Endothelial cell of umbilical vein (primary cell): ENCODE data around the gene CDCA5. TPM values are rescaled to one million over a fixed set of nuclear protein-coding genes. Genes with fewer than 3 reads are reported as not detected.

Experiments
- BruUV-seq: library from RNA; stranded (reverse); fragments of 400-500 nt; replicated peaks from 2 replicates; lab custom pipeline; 2021; lab: Mats Ljungman, UMichigan
- CTCF ChIA-PET: fragments of 300-600, 350-600 bp; sonication (Branson Sonifier 250); formaldehyde crosslinking; loops from one replicate; lab custom pipeline; 2021; ENCODE audit warnings: antibody characterized with exemption, inconsistent platforms; lab: Charles Lee
- POLR2A ChIA-PET: fragments of 300-600, 350-600 bp; sonication (Branson Sonifier 250); formaldehyde crosslinking; loops from one replicate; lab custom pipeline; 2021; ENCODE audit warnings: antibody characterized with exemption, inconsistent platforms; lab: Charles Lee
- DNase-seq: peaks from one replicate; pipeline ENCODE4 v3.0.0-alpha.2; 2011; ENCODE audit warnings: low read depth, low spot score
- FAIRE-seq: peaks from 2 replicates; lab custom pipeline; 2011; peaks lifted over from hg19 to GRCh38; lab: Jason Lieb, UNC
- H2AFZ ChIP-seq: 2 replicates; pipeline ENCODE4 v1.6.0; 2012; ENCODE audit warnings: low read depth, low read length, control low read depth, inconsistent platforms
- H3K27ac ChIP-seq: 2 replicates; pipeline ENCODE4 v1.5.1; 2011; ENCODE audit warnings: low read depth, mild to moderate bottlenecking, control low read depth, low read length, moderate library complexity; ENCODE audit not compliant: insufficient read depth
- H3K27me3 ChIP-seq, 2 experiments: 2 replicates each; pipeline versions ENCODE4 v1.6.0 to v1.6.1; 2011; ENCODE audit warnings: low read length in 2 of 2, mixed read lengths in 1 of 2; ENCODE audit not compliant: control insufficient read depth in 2 of 2, insufficient read depth in 2 of 2
- H3K36me3 ChIP-seq, 2 experiments: 2 replicates in 1 of 2; 3 replicates in 1 of 2; pipeline ENCODE4 v1.5.1; 2011; ENCODE audit warnings: low read length in 2 of 2, mild to moderate bottlenecking in 1 of 2, moderate library complexity in 1 of 2; ENCODE audit not compliant: control insufficient read depth in 2 of 2, insufficient read depth in 2 of 2; ENCODE audit errors: extremely low read depth in 1 of 2
- H3K4me1 ChIP-seq: 3 replicates; pipeline ENCODE4 v1.5.1; 2011; ENCODE audit warnings: mild to moderate bottlenecking, low read length; ENCODE audit not compliant: control insufficient read depth, insufficient read depth; ENCODE audit errors: extremely low read depth
- H3K4me2 ChIP-seq: 2 replicates; pipeline ENCODE4 v1.6.1; 2011; ENCODE audit warnings: low read length, control low read depth, mixed read lengths; ENCODE audit not compliant: insufficient read depth
- H3K4me3 ChIP-seq, 3 experiments: fragments of 200-600 bp in 1 of 3; sonication (generic), shearing (Covaris generic) in 1 of 3; replicated peaks in 1 of 3; 2 replicates each; pipeline ENCODE4 v1.5.1; 2011 to 2016; ENCODE audit warnings: control low read depth in 3 of 3, low read length in 3 of 3, mild to moderate bottlenecking in 2 of 3, inconsistent platforms in 1 of 3, low read depth in 1 of 3, moderate library complexity in 1 of 3; ENCODE audit not compliant: insufficient read depth in 1 of 3
- H3K79me2 ChIP-seq: 2 replicates; pipeline ENCODE4 v1.6.0; 2012; ENCODE audit warnings: low read length, inconsistent platforms; ENCODE audit not compliant: control insufficient read depth, insufficient read depth
- H3K9ac ChIP-seq: replicated peaks from 2 replicates; pipeline ENCODE3; 2011; ENCODE audit warnings: low read length, control low read depth; ENCODE audit not compliant: insufficient read depth; ENCODE audit errors: extremely low read depth
- H3K9me1 ChIP-seq: replicated peaks from 3 replicates; pipeline ENCODE4 v1.6.0; 2011; ENCODE audit warnings: mild to moderate bottlenecking, low read length; ENCODE audit not compliant: control insufficient read depth, insufficient read depth; ENCODE audit errors: extremely low read depth
- H3K9me3 ChIP-seq: replicated peaks from 2 replicates; pipeline ENCODE4 v1.5.1; 2012; ENCODE audit warnings: low read length, inconsistent platforms; ENCODE audit not compliant: control insufficient read depth, insufficient read depth
- H4K20me1 ChIP-seq: replicated peaks from 2 replicates; pipeline ENCODE3; 2011; ENCODE audit warnings: mild to moderate bottlenecking, low read length; ENCODE audit not compliant: control insufficient read depth, insufficient read depth; ENCODE audit errors: extremely low read depth
- CTCF ChIP-seq, 2 donors: IDR thresholded peaks; 1 replicate in 1 of 2; 2 replicates in 1 of 2; pipeline ENCODE4 v1.5.1; 2011; ENCODE audit warnings: low read length in 2 of 2, mild to moderate bottlenecking in 2 of 2, moderate library complexity in 2 of 2, control low read depth in 1 of 2, inconsistent platforms in 1 of 2, low read depth in 1 of 2; ENCODE audit not compliant: insufficient read depth in 1 of 2; ENCODE audit errors: extremely low read depth in 1 of 2
- MAX ChIP-seq: IDR thresholded peaks from 2 replicates; pipeline ENCODE4 v1.6.1; 2011; ENCODE audit not compliant: insufficient read depth, insufficient read length
- dilution Hi-C: fragments of 300-500 bp; cut with MboI; formaldehyde crosslinking; loops from one replicate; pipeline ENCODE4 v1.15.0; 2019; ENCODE audit warnings: low sequenced_read_pairs; ENCODE audit not compliant: extremely low pct_ligation_motif_present
- intact Hi-C: fragments of 100-400 bp; cut with micrococcal nuclease; formaldehyde crosslinking; loops from one replicate; pipeline ENCODE4 v1.10.0; 2022
- polyA plus RNA-seq, 4 experiments: library from polyadenylated mRNA; depleted of rRNA in 3 of 4; stranded (reverse) in 3 of 4; unstranded in 1 of 4; fragments of >200 nt; gene quantifications; 2 replicates each; pipeline versions ENCODE4 v1.2.1 to v1.2.3, GENCODE V29; 2011 to 2012; ENCODE audit warnings: missing spikeins in 1 of 4
- total RNA-seq: library from RNA; stranded (reverse); gene quantifications from 2 replicates; pipeline ENCODE4 v1.2.3, GENCODE V29; 2021

Gene CDCA5
- total and polyA plus RNA-seq, 2 donors (not counting 3 experiments of a cell fraction or from before 2014, with no cell fraction given): 16.4 to 35.7 TPM

GRCh38 chr11:65116370-65117205 lies 32.7 kb upstream of the CDCA5 start:
- ChIA-PET POLR2A (interaction anchor here (1.3 to 1.5 kb wide), 3 partner anchors 12 to 19 kb away, joined by 3 to 5 read pairs (median 4); no protein-coding TSS in a partner anchor), CTCF (interaction anchor here (1.0 to 2.3 kb wide), 11 partner anchors 11 to 338 kb away, joined by 3 to 17 read pairs (median 4); partner anchors contain the start of genes ARL2, CAPN1, CDC42EP2 and SF1)
- BruUV-seq: no TSS peak
- TF ChIP-seq MAX (peak; percentile 32), CTCF (IDR thresholded peaks at IDR 0.05; ENCODE audit: extremely low read depth in 1 of 2, insufficient read depth in 1 of 2, low read depth in 1 of 2, low read length in 2 of 2) (no peak)
- no peaks in the 10 kb centered on the region for H3K27me3 ChIP-seq
- no peak overlapping the region for H2AFZ ChIP-seq
- H3K36me3 ChIP-seq: peaks cover 7 to 13% of the 10 kb centered on the region in 2 experiments
- H4K20me1 ChIP-seq: no peaks in the 10 kb centered on the region
- peak overlapping the region; percentile 24 to 75 (median 46) for H3K4me3 ChIP-seq
- H3K4me2 ChIP-seq: peak overlapping the region; percentile 13
- peak overlapping the region; percentile 9 for H3K27ac ChIP-seq
- H3K9me1 ChIP-seq: no peaks in the 10 kb centered on the region
- H3K9me3 ChIP-seq: no peaks in the 10 kb centered on the region
- peaks cover 24% of the 10 kb centered on the region for H3K4me1 ChIP-seq
- peak overlapping the region; percentile 59 for H3K9ac ChIP-seq
- H3K79me2 ChIP-seq: peaks cover 22% of the 10 kb centered on the region
- DNase-seq (peak; percentile 38), FAIRE-seq (no peak)
- dilution Hi-C loops: no loop called here
- intact Hi-C loops: loop anchor here (1.0 to 2.0 kb wide), 5 partner anchors 32 to 269 kb away; partner anchors contain the start of genes CAPN1, CDCA5, SNX15 and ZFPL1
